HFFc6 (cell line): Measurements from ENCODE around the gene KCNK4. TPM values are rescaled to one million over a fixed set of nuclear protein-coding genes. Genes with fewer than 3 reads are reported as not detected.

Source experiments
- DNase-seq: peaks from one replicate; pipeline ENCODE4 v3.0.0-alpha.2; 2018
- H3K27ac Mint-ChIP-seq: 2 replicates; pipeline ENCODE4 v1.8.0; 2020; ENCODE audit warnings: mild to moderate bottlenecking, mixed read lengths
- H3K27me3 Mint-ChIP-seq: 2 replicates; pipeline ENCODE4 v1.8.0; 2021; ENCODE audit warnings: mild to moderate bottlenecking, moderate library complexity, mixed read lengths; ENCODE audit not compliant: insufficient read depth
- H3K36me3 Mint-ChIP-seq: 2 replicates; pipeline ENCODE4 v1.8.0; 2021; ENCODE audit warnings: low read depth, mixed read lengths
- H3K4me1 Mint-ChIP-seq: 2 replicates; pipeline ENCODE4 v1.8.0; 2020; ENCODE audit warnings: low read depth, mixed read lengths
- H3K4me3 Mint-ChIP-seq: 2 replicates; pipeline ENCODE4 v1.8.0; 2020; ENCODE audit warnings: mild to moderate bottlenecking, moderate library complexity, mixed read lengths
- H3K9me3 Mint-ChIP-seq: 2 replicates; pipeline ENCODE4 v1.8.0; 2020; ENCODE audit warnings: mild to moderate bottlenecking, mixed read lengths
- CTCF ChIP-seq: fragments of 200-600 bp; sonication (generic); IDR thresholded peaks from 2 replicates; pipeline ENCODE4 v1.5.0; 2021; ENCODE audit warnings: antibody characterized with exemption, mild to moderate bottlenecking
- total RNA-seq, 6 experiments: library from RNA; stranded (reverse); fragmentation: NEBNext Ultra II Directional; extraction: Animal tissue kit (Norgen Biotek cat#: 25700); gene quantifications; 2 replicates in 1 of 6; 3 replicates in 5 of 6; pipeline ENCODE4 v1.2.3, GENCODE V29; 2021

KCNK4 gene
- total RNA-seq, 6 experiments from 2014 or later: 0.14 TPM; not detected in 5

- no peak for TF ChIP-seq CTCF
- peaks cover 40% of the 10 kb centered on the region for H3K4me1 Mint-ChIP-seq
- peaks cover 39% of the 10 kb centered on the region for H3K36me3 Mint-ChIP-seq
- no peaks in the 10 kb centered on the region for H3K9me3 Mint-ChIP-seq
- peaks cover 12% of the 10 kb centered on the region for H3K27me3 Mint-ChIP-seq
- H3K4me3 Mint-ChIP-seq: no peak overlapping the region
- DNase-seq: no peak
- no peak overlapping the region for H3K27ac Mint-ChIP-seq
Observed at GRCh38 chr11:64264371-64264852, 26.7 kb upstream of the KCNK4 start.

GRCh38 chr11:64265176-64266160 is 25.6 kb upstream of the KCNK4 start:
- Mint-ChIP-seq H3K36me3 (peaks cover 34% of the 10 kb centered on the region), H3K27ac (no peak overlapping the region; the same call in 1 of the 2 replicates), H3K9me3 (no peaks in the 10 kb centered on the region), H3K27me3 (peaks cover 16% of the 10 kb centered on the region), H3K4me1 (peaks cover 46% of the 10 kb centered on the region), H3K4me3 (no peak overlapping the region)
- DNase-seq: no peak
- no peak for TF ChIP-seq CTCF

GRCh38 chr11:64266339-64266738 is 24.8 kb upstream of the KCNK4 start:
- Mint-ChIP-seq H3K4me3 (no peak overlapping the region), H3K27ac (peak overlapping the region; percentile 72), H3K27me3 (peaks cover 16% of the 10 kb centered on the region), H3K4me1 (peaks cover 47% of the 10 kb centered on the region), H3K9me3 (no peaks in the 10 kb centered on the region), H3K36me3 (peaks cover 34% of the 10 kb centered on the region)
- TF ChIP-seq CTCF: no peak
- DNase-seq: no peak

GRCh38 chr11:64267207-64267945 is 23.7 kb upstream of the KCNK4 start:
- no peak for DNase-seq
- peaks cover 14% of the 10 kb centered on the region for H3K27me3 Mint-ChIP-seq
- peak overlapping the region; percentile 99 for H3K27ac Mint-ChIP-seq
- H3K4me1 Mint-ChIP-seq: peaks cover 55% of the 10 kb centered on the region
- no peak for TF ChIP-seq CTCF
- H3K36me3 Mint-ChIP-seq: peaks cover 28% of the 10 kb centered on the region
- no peaks in the 10 kb centered on the region for H3K9me3 Mint-ChIP-seq
- peak overlapping the region; percentile 96; the same call in 1 of the 2 replicates for H3K4me3 Mint-ChIP-seq

- Mint-ChIP-seq H3K9me3 (no peaks in the 10 kb centered on the region), H3K36me3 (peaks cover 21% of the 10 kb centered on the region), H3K27ac (peak overlapping the region; percentile 99), H3K4me1 (peaks cover 50% of the 10 kb centered on the region), H3K4me3 (peak overlapping the region; percentile 96), H3K27me3 (peaks cover 14% of the 10 kb centered on the region)
- peak; percentile 82 for DNase-seq
- TF ChIP-seq CTCF: no peak
Observed at GRCh38 chr11:64268025-64268892, 22.8 kb upstream of the KCNK4 start.
